ENCODE data around the gene TGFBR3. TPM values are rescaled to one million over a fixed set of nuclear protein-coding genes. Genes with fewer than 3 reads are reported as not detected.

Gene TGFBR3
- total and polyA plus RNA-seq, 2 of the 13 experiments (the other 11 are each of a cell fraction or from before 2014, with no cell fraction given): 76.5 to 195 TPM

GRCh38 chr1:91827087-91827458 is 58.9 kb downstream of the TGFBR3 start (continued):
- TF ChIP-seq KIAA2018 (CRISPR knock-in tag; IDR thresholded peaks at IDR 0.05; ENCODE audit: borderline replicate concordance) (no peak), YEATS2 (CRISPR knock-in tag; IDR thresholded peaks at IDR 0.05; ENCODE audit: borderline replicate concordance) (peak; percentile 30; the same call in 1 of the 2 replicates), ZSCAN21 (CRISPR knock-in tag; IDR thresholded peaks at IDR 0.05; ENCODE audit: borderline replicate concordance) (0 out of 2 replicates have a peak, but pooled peaks have one; percentile 11), GABPB1 (CRISPR knock-in tag; IDR thresholded peaks at IDR 0.05) (peak; percentile 40; the same call in 1 of the 2 replicates), HIC2 (CRISPR knock-in tag; IDR thresholded peaks at IDR 0.05; ENCODE audit: low read depth) (peak; percentile 71; the same call in 1 of the 2 replicates), MYC (CRISPR knock-in tag; IDR thresholded peaks at IDR 0.05; ENCODE audit: borderline replicate concordance) (peak; percentile 66; the same call in 1 of the 2 replicates), GATAD2A (CRISPR knock-in tag; IDR thresholded peaks at IDR 0.05) (peak; percentile 75), POLR2G (IDR thresholded peaks at IDR 0.05; ENCODE audit: low read depth, low read length) (peak; percentile 34; the same call in 1 of the 2 replicates), MAX (IDR thresholded peaks at IDR 0.05) (peak; percentile 72), SRSF9 (IDR thresholded peaks at IDR 0.05; ENCODE audit: borderline replicate concordance, insufficient read depth, low read depth, low read length, poor library complexity, severe bottlenecking) (no peak), ZBTB26 (CRISPR knock-in tag; IDR thresholded peaks at IDR 0.05; ENCODE audit: borderline replicate concordance) (peak; percentile 78; the same call in 1 of the 2 replicates), ARID5B (CRISPR knock-in tag; IDR thresholded peaks at IDR 0.05) (peak; percentile 59), POLR2AphosphoS5 (IDR thresholded peaks at IDR 0.05; ENCODE audit: low read depth, low read length) (0 out of 2 replicates have a peak, but pooled peaks have one; percentile 29)
